HG03354 (cell line): ENCODE data around the gene STH.

Experiments used
- ATAC-seq: cut with Tn5 transposase; IDR thresholded peaks from one replicate; pipeline ENCODE4 v1.9.1; 2021; ENCODE audit warnings: mild to moderate bottlenecking; ENCODE audit not compliant: unreplicated experiment, poor library complexity, severe bottlenecking

The STH gene

GRCh38 chr17:45982791-45983613, 16.0 kb upstream of the STH start:
- ATAC-seq = no peak

GRCh38 chr17:45983614-45984310, 15.3 kb upstream of the STH start:
- no peak for ATAC-seq

GRCh38 chr17:45984368-45984767, 14.7 kb upstream of the STH start:
- no peak for ATAC-seq

GRCh38 chr17:45985447-45985846, 13.6 kb upstream of the STH start:
- no peak for ATAC-seq

- ATAC-seq = no peak
These were observed 13.0 kb upstream of the STH start for GRCh38 chr17:45986056-45986455.

- ATAC-seq = no peak
These were observed 11.3 kb upstream of the STH start for GRCh38 chr17:45987706-45988105.

GRCh38 chr17:45989759-45990158, 9.3 kb upstream of the STH start:
- no peak for ATAC-seq

GRCh38 chr17:45990886-45991285, 8.2 kb upstream of the STH start:
- ATAC-seq = no peak

GRCh38 chr17:45991341-45991740, 7.7 kb upstream of the STH start:
- ATAC-seq = no peak

GRCh38 chr17:45992175-45992574, 6.9 kb upstream of the STH start:
- no peak for ATAC-seq

- no peak for ATAC-seq
These were observed 6.1 kb upstream of the STH start for GRCh38 chr17:45992904-45993303.

- ATAC-seq = no peak
These were observed 5.0 kb upstream of the STH start for GRCh38 chr17:45993962-45994627.

- ATAC-seq = no peak
These were observed 4.1 kb upstream of the STH start for GRCh38 chr17:45994987-45995386.

- ATAC-seq = no peak
These were observed 3.3 kb upstream of the STH start for GRCh38 chr17:45995627-45996270.

- ATAC-seq = no peak
These were observed 2.6 kb upstream of the STH start for GRCh38 chr17:45996282-45996937.

GRCh38 chr17:45997166-45997565, 1.9 kb upstream of the STH start:
- ATAC-seq = no peak

GRCh38 chr17:45997624-45998023, 1.4 kb upstream of the STH start:
- no peak for ATAC-seq

GRCh38 chr17:45999900-46000290, 845 bp downstream of the STH start:
- ATAC-seq = no peak

GRCh38 chr17:46000292-46000691, 1.2 kb downstream of the STH start:
- ATAC-seq = no peak

- ATAC-seq = no peak
These were observed 1.7 kb downstream of the STH start for GRCh38 chr17:46000757-46001156.
